HG03571 (cell line): Measurements from ENCODE around the gene DHX15.

Experiments used
- ATAC-seq: cut with Tn5 transposase; IDR thresholded peaks from one replicate; pipeline ENCODE4 v1.9.1; 2021; ENCODE audit not compliant: unreplicated experiment

The DHX15 gene

GRCh38 chr4:24583451-24584210 lies 723 bp downstream of the DHX15 start:
- ATAC-seq, result peak; percentile 27

DNA sequence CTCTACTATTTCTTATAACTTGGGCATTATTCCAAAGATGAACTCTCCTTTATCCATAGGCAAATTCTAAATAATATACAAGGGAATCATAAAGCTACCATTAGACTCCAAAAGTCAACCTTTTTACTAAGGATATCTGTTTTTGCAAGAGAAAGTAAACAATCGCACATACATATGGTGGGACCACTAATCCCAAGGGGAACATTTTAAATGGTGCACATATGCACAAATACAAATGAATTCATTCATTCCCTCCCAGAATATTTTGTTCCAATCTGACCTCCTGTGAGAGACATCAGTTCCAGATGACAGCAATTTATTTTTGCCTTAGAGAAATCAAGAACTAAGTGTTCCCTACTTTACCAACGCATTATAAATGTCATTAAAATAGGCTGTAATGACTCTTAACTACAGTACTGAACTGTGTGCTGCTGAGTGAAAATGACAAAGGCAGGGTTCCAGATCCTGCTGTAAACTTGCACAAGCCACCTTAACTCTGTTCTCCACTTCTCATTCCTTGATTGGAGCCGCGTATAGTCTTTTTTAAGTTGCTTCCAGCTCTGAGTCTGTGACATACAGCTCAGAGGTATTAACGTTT lies 2.0 kb downstream of the DHX15 start:
- no peak for ATAC-seq

GRCh38 chr4:24578364-24578763 lies 6.0 kb downstream of the DHX15 start:
- no peak for ATAC-seq

DNA sequence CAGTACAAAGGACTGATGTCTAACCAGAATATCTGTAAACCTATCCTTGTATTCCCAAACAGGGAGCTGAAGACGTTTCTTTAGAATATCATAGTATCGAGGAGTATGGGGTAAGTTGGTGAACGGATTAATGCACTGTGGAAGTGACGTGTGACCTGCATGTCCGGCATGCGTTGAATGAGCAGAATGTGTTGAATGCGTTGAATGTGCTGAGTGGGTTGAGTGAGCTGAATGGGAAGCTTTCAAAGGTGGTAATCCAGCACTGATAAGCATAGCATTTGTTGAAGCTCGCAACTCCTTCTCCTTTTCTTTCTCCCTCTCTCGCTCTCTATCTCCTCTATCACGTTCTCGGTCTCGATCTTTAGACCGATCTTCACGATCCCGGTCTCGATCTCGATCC lies 8.1 kb downstream of the DHX15 start:
- no peak for ATAC-seq

- ATAC-seq, result no peak
Measured at GRCh38 chr4:24574236-24574635, 10.1 kb downstream of the DHX15 start.

DNA sequence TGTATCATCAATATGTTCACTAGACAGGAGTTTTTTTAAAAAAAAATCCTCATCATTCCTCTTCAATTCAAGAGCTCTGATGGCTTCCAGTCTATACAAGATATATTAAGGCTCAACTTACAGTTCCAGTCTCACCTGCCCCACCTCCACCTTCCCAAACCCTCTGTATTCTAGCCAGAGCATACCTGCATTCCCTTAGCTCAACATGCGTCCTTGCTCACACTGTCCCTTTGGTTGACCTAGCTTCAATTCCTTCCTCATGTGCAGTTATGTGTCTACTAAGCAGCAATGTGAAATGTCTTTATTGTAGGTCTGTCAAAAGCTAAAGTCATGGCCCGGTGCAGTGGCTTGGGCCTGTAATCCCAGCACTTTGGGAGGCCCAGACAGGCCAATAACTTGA lies 10.8 kb downstream of the DHX15 start:
- ATAC-seq, result no peak

DNA sequence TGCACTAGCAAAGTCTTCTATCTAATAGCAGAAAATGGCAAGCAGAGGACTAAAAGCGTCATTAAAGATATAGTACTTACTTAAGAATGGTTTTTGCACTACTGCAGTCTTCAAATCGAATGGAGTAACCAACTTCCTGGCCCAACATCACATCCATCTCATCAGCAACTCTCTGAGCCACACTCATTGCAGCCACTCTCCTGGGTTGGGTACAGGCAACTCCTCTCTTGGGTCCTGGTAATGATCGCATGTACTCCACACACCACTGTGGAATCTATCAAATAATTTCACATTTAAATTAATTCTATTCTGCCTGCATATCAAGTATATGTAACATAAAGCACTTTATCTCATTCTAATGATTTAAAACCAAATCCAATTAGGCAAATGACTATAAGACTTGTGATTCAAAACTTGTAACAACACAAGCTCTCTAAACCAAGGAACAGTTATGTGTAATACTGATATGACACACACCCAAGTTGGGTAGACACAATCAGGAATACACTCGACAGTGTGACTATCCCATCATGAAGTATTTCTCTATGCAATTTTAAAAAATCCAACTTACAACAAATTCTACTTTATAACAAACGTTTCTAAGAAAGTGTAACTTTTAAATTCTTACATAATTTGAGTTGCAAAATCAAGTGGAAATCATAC lies 13.6 kb downstream of the DHX15 start:
- ATAC-seq, result no peak

- no peak for ATAC-seq
Measured at GRCh38 chr4:24570172-24570571, 14.2 kb downstream of the DHX15 start.

- no peak for ATAC-seq
Measured at GRCh38 chr4:24569662-24570061, 14.7 kb downstream of the DHX15 start.

DNA sequence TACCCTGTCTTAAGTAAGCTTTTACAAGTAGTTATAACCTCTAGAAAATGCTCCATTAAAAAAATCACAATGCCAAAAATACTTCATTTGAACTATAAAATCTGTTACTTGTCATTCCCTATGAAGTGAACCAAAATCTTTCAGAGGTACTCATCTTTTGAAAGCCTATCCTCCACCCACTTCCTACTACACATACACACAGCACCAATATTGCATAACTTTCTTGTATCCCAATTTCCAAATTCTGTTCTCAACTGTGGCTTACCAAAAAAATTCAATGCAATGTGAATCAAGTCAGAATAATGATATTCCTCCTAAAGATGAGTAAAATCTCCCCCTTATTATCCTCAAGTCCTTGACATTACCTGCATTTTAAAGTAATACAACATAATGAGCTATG lies 15.9 kb downstream of the DHX15 start:
- ATAC-seq, result no peak

DNA sequence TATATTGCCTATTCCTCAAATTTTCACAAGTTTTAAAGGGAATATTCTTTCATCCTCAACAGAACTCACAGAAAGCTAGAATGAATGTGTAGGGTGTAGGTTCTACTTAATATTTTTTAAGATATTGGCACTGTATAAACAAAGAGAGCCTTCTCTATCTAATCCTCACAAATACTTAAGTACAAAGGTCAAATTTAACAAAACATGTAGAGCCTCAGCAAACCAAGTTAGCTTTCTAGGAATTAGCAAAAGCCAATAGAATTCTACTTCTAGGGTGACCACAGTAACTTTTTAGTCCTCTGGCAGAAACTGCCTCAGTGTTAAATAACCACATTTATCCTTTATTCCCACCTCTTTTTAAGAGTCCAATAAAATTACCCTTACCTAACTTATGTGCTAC lies 19.3 kb downstream of the DHX15 start:
- no peak for ATAC-seq

DNA sequence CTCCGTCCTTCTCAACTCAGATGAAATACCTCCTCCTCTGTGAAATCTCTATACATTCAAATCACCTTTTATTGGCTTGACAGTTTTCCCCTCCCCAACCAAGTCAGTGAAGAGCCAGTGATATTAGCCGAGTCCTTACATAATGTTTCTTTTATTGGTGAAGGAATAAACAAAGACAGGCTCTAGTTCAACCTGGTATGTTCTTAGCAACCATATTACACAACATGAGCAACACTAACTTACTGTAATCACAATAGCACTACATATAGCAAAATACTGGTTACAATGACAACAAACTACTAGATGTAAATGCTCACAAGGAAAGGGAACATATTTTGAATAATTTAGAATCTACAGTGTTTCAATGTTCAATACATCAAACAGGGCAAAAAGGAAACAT lies 19.9 kb downstream of the DHX15 start:
- no peak for ATAC-seq

- no peak for ATAC-seq
Measured at GRCh38 chr4:24561438-24562139, 22.8 kb downstream of the DHX15 start.

GRCh38 chr4:24560868-24561368 lies 23.4 kb downstream of the DHX15 start:
- no peak for ATAC-seq

GRCh38 chr4:24559889-24560288 lies 24.5 kb downstream of the DHX15 start:
- no peak for ATAC-seq

- no peak for ATAC-seq
Measured at GRCh38 chr4:24559032-24559821, 25.1 kb downstream of the DHX15 start.

DNA sequence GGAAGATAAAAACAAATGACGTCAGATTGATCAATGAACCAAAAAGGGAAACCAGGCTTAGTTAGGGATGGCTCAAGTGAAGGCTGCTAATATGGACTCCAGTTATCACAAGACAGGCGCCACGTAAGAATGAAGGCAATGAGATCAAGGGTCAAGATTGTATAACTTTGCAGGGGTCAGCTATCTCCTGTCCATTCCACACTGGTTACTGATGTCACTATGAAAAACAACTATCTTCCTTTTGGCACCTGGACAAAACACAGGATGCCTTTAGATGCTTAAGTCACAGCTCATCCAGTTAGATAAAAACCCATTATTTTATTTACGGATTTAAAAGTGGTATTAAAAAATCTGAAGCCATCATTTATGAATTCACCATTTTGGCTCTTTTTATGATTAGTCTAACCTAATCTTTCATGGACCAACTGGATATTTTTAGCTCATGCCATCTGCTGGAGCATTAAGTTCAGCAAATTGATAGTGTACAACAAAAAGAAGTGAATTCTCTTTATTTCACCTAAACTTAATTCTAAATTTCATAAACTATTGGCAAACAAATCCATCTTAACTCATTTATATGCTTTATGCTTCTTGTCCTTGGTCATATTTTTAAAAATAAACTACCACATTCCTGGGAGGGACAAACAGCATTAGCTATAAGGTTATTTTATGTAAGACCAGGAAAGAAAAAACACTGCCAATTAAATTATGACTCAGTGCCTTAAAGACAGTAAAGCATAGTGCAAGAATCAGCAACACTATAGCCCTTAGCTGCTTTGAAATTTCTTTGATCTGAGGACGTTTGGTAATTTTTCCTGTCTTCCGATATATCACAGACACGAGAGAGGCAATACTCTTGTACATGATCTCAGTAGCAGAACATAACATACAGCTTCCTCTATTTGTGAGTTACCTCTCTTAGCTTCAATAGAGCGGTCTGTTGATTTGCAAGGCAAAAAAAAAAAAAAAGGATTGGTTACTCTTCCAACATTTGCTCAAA lies 27.0 kb downstream of the DHX15 start:
- ATAC-seq, result no peak

GRCh38 chr4:24551492-24552289 lies 32.7 kb downstream of the DHX15 start:
- ATAC-seq, result no peak
